Measurements from ENCODE around the gene ATXN7L1. TPM values are rescaled to one million over a fixed set of nuclear protein-coding genes. Genes with fewer than 3 reads are reported as not detected.
"Not testable (repeated sequence)": the region's sequence is repeated elsewhere in the genome, so short reads cannot be mapped to it uniquely, and the experiment has no call there.

ATXN7L1 gene
- total and polyA plus RNA-seq, 2 of the 4 experiments (the other 2 are of a cell fraction): 3.5 to 4.3 TPM

- H3K27ac ChIP-seq (ENCODE audit: insufficient read depth, low read length): no peak overlapping the region
- H2AK9ac ChIP-seq (replicated peaks; ENCODE audit: low read depth, low read length, poor library complexity): no peak overlapping the region
- no peak overlapping the region for H3K4me3 ChIP-seq (ENCODE audit: insufficient read depth, low read depth, low read length)
- H2BK120ac ChIP-seq (ENCODE audit: low read depth, low read length): no peak overlapping the region
- H3K4ac ChIP-seq (ENCODE audit: low read depth, low read length): no peak overlapping the region
- no peak overlapping the region for H2AK5ac ChIP-seq (ENCODE audit: low read depth, low read length)
- no peak overlapping the region for H3K56ac ChIP-seq (ENCODE audit: extremely low read depth, insufficient read depth, low read length)
- H3K23ac ChIP-seq (ENCODE audit: low read depth, low read length): no peak overlapping the region
- no peaks in the 10 kb centered on the region; a peak in 1 of 4 replicates for H3K79me1 ChIP-seq (ENCODE audit: low read depth in 1 of 2, low read length in 2 of 2)
- DNase-seq (no peak), ATAC-seq (ENCODE audit: low read depth) (no peak)
- H3K36me3 ChIP-seq (ENCODE audit: control insufficient read depth, insufficient read depth, low read length): no peaks in the 10 kb centered on the region
- H3K18ac ChIP-seq (ENCODE audit: low read depth, low read length): no peak overlapping the region
- BruUV-seq (replicated peaks): no TSS peak
- intact Hi-C loops (cut with micrococcal nuclease) (no loop called here), dilution Hi-C loops (cut with HindIII; ENCODE audit: low sequenced_read_pairs, unreplicated experiment) (no loop called here), in situ Hi-C loops (cut with MboI; ENCODE audit: low sequenced_read_pairs) (no loop called here)
- no peak overlapping the region for H3K9ac ChIP-seq (ENCODE audit: low read depth, low read length)
- H4K8ac ChIP-seq (ENCODE audit: low read depth in 2 of 2, low read length in 2 of 2): no peak overlapping the region
- H3K4me2 ChIP-seq (ENCODE audit: low read depth, low read length): no peak overlapping the region
- no peak overlapping the region for H3K14ac ChIP-seq (replicated peaks; ENCODE audit: low read depth, low read length)
- peaks cover 5% of the 10 kb centered on the region; the same call in 1 of the 2 replicates for H3K4me1 ChIP-seq (ENCODE audit: control insufficient read depth, insufficient read depth, low read length)
- no peak overlapping the region for H4K5ac ChIP-seq (ENCODE audit: low read depth, low read length)
- peaks cover 6% of the 10 kb centered on the region; the same call in 1 of the 2 replicates for H4K20me1 ChIP-seq (ENCODE audit: insufficient read depth, low read length)
- H2AFZ ChIP-seq (replicated peaks; ENCODE audit: low read length, poor library complexity): no peak overlapping the region
- no peak overlapping the region for H4K91ac ChIP-seq (ENCODE audit: insufficient read depth, low read depth, low read length)
- H3K9me3 ChIP-seq (ENCODE audit: control insufficient read depth, insufficient read depth, low read length): peaks cover 9% of the 10 kb centered on the region
- CTCF ChIA-PET: no interaction called here
- no peaks in the 10 kb centered on the region for H3K27me3 ChIP-seq (ENCODE audit: control insufficient read depth, insufficient read depth, low read length)
- no peak for TF ChIP-seq CTCF (conservative IDR thresholded peaks at IDR 0.05; ENCODE audit: low read depth, low read length)
- no peak for TF ChIP-seq BHLHE40 (IDR thresholded peaks at IDR 0.05; ENCODE audit: low read depth, low read length)
- TF ChIP-seq CHD1 (IDR thresholded peaks at IDR 0.05; ENCODE audit: low read depth, low read length): no peak
- no peak for TF ChIP-seq RAD21 (IDR thresholded peaks at IDR 0.05; ENCODE audit: low read length)
- H2BK15ac ChIP-seq (ENCODE audit: low read depth, low read length): no peak overlapping the region
- no peak overlapping the region for H2BK20ac ChIP-seq (ENCODE audit: low read depth, low read length)
- H2BK5ac ChIP-seq (ENCODE audit: low read depth, low read length, poor library complexity, severe bottlenecking): no peak overlapping the region
- peaks cover 2% of the 10 kb centered on the region; the same call in 1 of the 2 replicates for H3K9me1 ChIP-seq (ENCODE audit: insufficient read depth, low read length)
- POLR2A ChIA-PET (ENCODE audit: unreplicated experiment): no interaction called here
- WGBS, 2 experiments (ENCODE audit: extremely low coverage in 2 of 2, insufficient read length in 1 of 2): 100% methylated on average over 1 of the region's 5 CpGs; no CpG with 5 or more reads in 1 of the 2 experiments
These were observed 164.5 kb downstream of the ATXN7L1 start for GRCh38 chr7:105711726-105712402.

- H2BK120ac ChIP-seq (ENCODE audit: low read depth, low read length); H3K4me3 ChIP-seq (ENCODE audit: insufficient read depth, low read depth, low read length); H3K4me2 ChIP-seq (ENCODE audit: low read depth, low read length); DNase-seq; H2BK5ac ChIP-seq (ENCODE audit: low read depth, low read length, poor library complexity, severe bottlenecking); H3K9me1 ChIP-seq (ENCODE audit: insufficient read depth, low read length); H3K9me3 ChIP-seq (ENCODE audit: control insufficient read depth, insufficient read depth, low read length); ATAC-seq (ENCODE audit: low read depth); intact Hi-C loops (cut with micrococcal nuclease); H3K4ac ChIP-seq (ENCODE audit: low read depth, low read length); H4K8ac ChIP-seq (ENCODE audit: low read depth in 2 of 2, low read length in 2 of 2); H2BK20ac ChIP-seq (ENCODE audit: low read depth, low read length); in situ Hi-C loops (cut with MboI; ENCODE audit: low sequenced_read_pairs); H3K18ac ChIP-seq (ENCODE audit: low read depth, low read length); H4K20me1 ChIP-seq (ENCODE audit: insufficient read depth, low read length); H3K9ac ChIP-seq (ENCODE audit: low read depth, low read length); H4K5ac ChIP-seq (ENCODE audit: low read depth, low read length); H3K27me3 ChIP-seq (ENCODE audit: control insufficient read depth, insufficient read depth, low read length); H2AFZ ChIP-seq (replicated peaks; ENCODE audit: low read length, poor library complexity); H3K36me3 ChIP-seq (ENCODE audit: control insufficient read depth, insufficient read depth, low read length); H3K23ac ChIP-seq (ENCODE audit: low read depth, low read length); H3K56ac ChIP-seq (ENCODE audit: extremely low read depth, insufficient read depth, low read length); H2AK5ac ChIP-seq (ENCODE audit: low read depth, low read length); H2BK15ac ChIP-seq (ENCODE audit: low read depth, low read length); dilution Hi-C loops (cut with HindIII; ENCODE audit: low sequenced_read_pairs, unreplicated experiment); CTCF ChIA-PET; H4K91ac ChIP-seq (ENCODE audit: insufficient read depth, low read depth, low read length); H3K79me1 ChIP-seq (ENCODE audit: low read depth in 1 of 2, low read length in 2 of 2); H2AK9ac ChIP-seq (replicated peaks; ENCODE audit: low read depth, low read length, poor library complexity); H3K14ac ChIP-seq (replicated peaks; ENCODE audit: low read depth, low read length); POLR2A ChIA-PET (ENCODE audit: unreplicated experiment); BruUV-seq (replicated peaks); H3K27ac ChIP-seq (ENCODE audit: insufficient read depth, low read length); H3K4me1 ChIP-seq (ENCODE audit: control insufficient read depth, insufficient read depth, low read length): not testable (repeated sequence)
- no CpG with 5 or more reads among the region's 4 CpGs for WGBS, 2 experiments (ENCODE audit: extremely low coverage in 2 of 2, insufficient read length in 1 of 2)
These were observed 165.7 kb downstream of the ATXN7L1 start for GRCh38 chr7:105710720-105711119.

Measured in IMR-90 (cell line).